DOHH2 (cell line): Measurements from ENCODE around the gene FCRL1.
A peak's percentile ranks its signal among the peaks of the same experiment; 100 is the strongest.

Experiments
- H3F3A ChIP-seq: fragments of 200-600 bp; sonication (generic), shearing (Covaris generic); 2 replicates; pipeline ENCODE4 v1.6.0; 2016; ENCODE audit warnings: antibody characterized with exemption, mild to moderate bottlenecking; ENCODE audit not compliant: control insufficient read depth, insufficient read depth
- H3K27ac ChIP-seq: fragments of 200-600 bp; sonication (generic); 2 replicates; pipeline ENCODE4 v1.5.1; 2014; ENCODE audit warnings: low read depth, mild to moderate bottlenecking, low read length, moderate library complexity
- H3K27me3 ChIP-seq: fragments of 200-600 bp; sonication (generic); 2 replicates; pipeline ENCODE4 v1.6.1; 2014; ENCODE audit warnings: mild to moderate bottlenecking, low read length, mixed read lengths; ENCODE audit not compliant: control insufficient read depth
- H3K36me3 ChIP-seq: fragments of 200-600 bp; sonication (generic); 2 replicates; pipeline ENCODE4 v1.6.1; 2014; ENCODE audit warnings: mild to moderate bottlenecking, low read length, moderate library complexity, mixed read lengths; ENCODE audit not compliant: control insufficient read depth
- H3K4me1 ChIP-seq: fragments of 200-600 bp; sonication (generic); 2 replicates; pipeline ENCODE4 v1.6.1; 2014; ENCODE audit warnings: mild to moderate bottlenecking, low read length, mixed read lengths; ENCODE audit not compliant: control insufficient read depth
- H3K4me2 ChIP-seq: fragments of 200-600 bp; sonication (generic); 2 replicates; pipeline ENCODE4 v1.6.0; 2014; ENCODE audit warnings: mild to moderate bottlenecking, low read length, moderate library complexity
- H3K4me3 ChIP-seq: fragments of 200-600 bp; sonication (generic); 2 replicates; pipeline ENCODE4 v1.5.1; 2014; ENCODE audit warnings: mild to moderate bottlenecking, low read length, mixed read lengths
- H3K79me2 ChIP-seq: fragments of 200-600 bp; sonication (generic); 2 replicates; pipeline ENCODE4 v1.6.1; 2014; ENCODE audit warnings: mild to moderate bottlenecking, low read length, mixed read lengths; ENCODE audit not compliant: control insufficient read depth
- H3K9me2 ChIP-seq: fragments of 200-600 bp; sonication (generic); replicated peaks from 2 replicates; pipeline ENCODE4 v1.6.1; 2014; ENCODE audit warnings: mild to moderate bottlenecking, low read length, mixed read lengths; ENCODE audit not compliant: control insufficient read depth
- H3K9me3 ChIP-seq: fragments of 200-600 bp; sonication (generic); 2 replicates; pipeline ENCODE4 v1.6.1; 2014; ENCODE audit warnings: antibody characterized with exemption, low read length, mixed read lengths; ENCODE audit not compliant: control insufficient read depth, insufficient read depth
- H4K20me1 ChIP-seq: fragments of 200-600 bp; sonication (generic); 2 replicates; pipeline ENCODE4 v1.6.0; 2014; ENCODE audit warnings: low read depth, mild to moderate bottlenecking, antibody characterized with exemption, low read length, moderate library complexity; ENCODE audit not compliant: control insufficient read depth, insufficient read depth
- CTCF ChIP-seq: fragments of 200-600 bp; sonication (generic); IDR thresholded peaks from one replicate; pipeline ENCODE4 v1.5.1; 2014; ENCODE audit warnings: antibody characterized with exemption, mild to moderate bottlenecking, low read depth, low read length; ENCODE audit not compliant: poor library complexity, severe bottlenecking
- EZH2phosphoT487 ChIP-seq: fragments of 200-600 bp; sonication (generic); IDR thresholded peaks from 2 replicates; pipeline ENCODE4 v1.6.1; 2017; ENCODE audit warnings: borderline replicate concordance, mild to moderate bottlenecking, antibody characterized with exemption, low read length, moderate library complexity, mixed read lengths

FCRL1 gene

GRCh38 chr1:157819896-157820295, at the start of gene FCRL1:
Gene FCRL1 (minus strand): TSS chr1:157820120. CDS start chr1:157820037, 83 bp downstream.
- Histone ChIP-seq H3K27ac (peak within 1 kb of the TSS; percentile 80), H3K4me3 (peak within 1 kb of the TSS; percentile 76), H3K9me2 (no peaks in the 10 kb centered on the region), H3K9me3 (no peaks in the 10 kb centered on the region; the same call in 1 of the 2 replicates), H3K36me3 (0 out of 2 replicates have a peak, but pooled peaks cover 7% of the 10 kb centered on the region), H4K20me1 (no peaks in the 10 kb centered on the region), H3K79me2 (peaks cover 32% of the 10 kb centered on the region), H3F3A (peaks cover 46% of the 10 kb centered on the region), H3K4me2 (peak within 1 kb of the TSS; percentile 78), H3K4me1 (peaks cover 95% of the 10 kb centered on the region), H3K27me3 (no peaks in the 10 kb centered on the region)
- TF ChIP-seq EZH2phosphoT487 (no peak), CTCF (no peak)

DNA sequence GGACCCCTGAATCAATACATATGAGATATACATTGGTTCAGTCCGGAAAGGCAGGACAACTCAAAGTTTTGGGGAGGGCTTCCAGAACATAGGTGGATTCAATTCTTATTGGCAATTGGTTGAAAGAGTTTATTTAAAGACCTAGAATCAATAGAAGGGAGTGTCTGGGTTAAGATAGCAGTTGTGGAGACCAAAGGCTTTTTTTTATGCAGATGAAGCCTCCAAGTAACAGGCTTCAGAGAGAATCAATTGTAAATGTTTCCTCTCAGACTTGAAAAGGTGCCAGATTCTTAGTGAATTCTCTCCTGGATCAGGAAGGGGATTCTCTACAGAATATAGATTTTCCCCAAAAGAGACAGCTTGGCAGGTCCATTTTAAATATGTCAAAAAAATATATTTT, 48.7 kb upstream of the FCRL1 start:
- no peaks in the 10 kb centered on the region for H3K9me3 ChIP-seq
- H3K36me3 ChIP-seq, result no peaks in the 10 kb centered on the region
- H3K9me2 ChIP-seq, result no peaks in the 10 kb centered on the region
- H3K4me3 ChIP-seq, result no peak overlapping the region
- H4K20me1 ChIP-seq, result no peaks in the 10 kb centered on the region
- no peak for TF ChIP-seq EZH2phosphoT487
- TF ChIP-seq CTCF, result no peak
- no peak overlapping the region for H3K4me2 ChIP-seq
- H3K27ac ChIP-seq, result no peak overlapping the region
- 0 out of 2 replicates have a peak, but pooled peaks cover 6% of the 10 kb centered on the region for H3F3A ChIP-seq
- peaks cover 27% of the 10 kb centered on the region for H3K4me1 ChIP-seq
- no peaks in the 10 kb centered on the region for H3K79me2 ChIP-seq
- H3K27me3 ChIP-seq, result no peaks in the 10 kb centered on the region

GRCh38 chr1:157862114-157863070, 42.5 kb upstream of the FCRL1 start:
- Histone ChIP-seq H3K9me3 (no peaks in the 10 kb centered on the region), H3F3A (0 out of 2 replicates have a peak, but pooled peaks cover 2% of the 10 kb centered on the region), H3K4me1 (peaks cover 11% of the 10 kb centered on the region), H3K27me3 (no peaks in the 10 kb centered on the region), H3K79me2 (no peaks in the 10 kb centered on the region), H4K20me1 (no peaks in the 10 kb centered on the region), H3K4me2 (no peak overlapping the region), H3K36me3 (no peaks in the 10 kb centered on the region), H3K9me2 (no peaks in the 10 kb centered on the region), H3K27ac (no peak overlapping the region), H3K4me3 (no peak overlapping the region)
- TF ChIP-seq EZH2phosphoT487 (no peak), CTCF (no peak)
